ENCODE measurements around the gene MEGF6.

The MEGF6 gene

GRCh38 chr1:3570066-3570986, 41.0 kb downstream of the MEGF6 start:
- no peak for DNase-seq

GRCh38 chr1:3569436-3569835, 41.9 kb downstream of the MEGF6 start:
- DNase-seq, result no peak

- no peak for DNase-seq
Measured at GRCh38 chr1:3568815-3569435, 42.4 kb downstream of the MEGF6 start.

- DNase-seq, result no peak
Measured at GRCh38 chr1:3566951-3567804, 44.1 kb downstream of the MEGF6 start.

GRCh38 chr1:3566003-3566885, 45.1 kb downstream of the MEGF6 start:
- DNase-seq, result no peak

GRCh38 chr1:3564921-3565831, 46.1 kb downstream of the MEGF6 start:
- peak; percentile 34 for DNase-seq

GRCh38 chr1:3563610-3564009, 47.7 kb downstream of the MEGF6 start:
- DNase-seq, result no peak

- no peak for DNase-seq
Measured at GRCh38 chr1:3563125-3563524, 48.2 kb downstream of the MEGF6 start.

GRCh38 chr1:3562712-3563111, 48.6 kb downstream of the MEGF6 start:
- no peak for DNase-seq

GRCh38 chr1:3561702-3562101, 49.6 kb downstream of the MEGF6 start:
- no peak for DNase-seq

- no peak for DNase-seq
Measured at GRCh38 chr1:3560981-3561380, 50.3 kb downstream of the MEGF6 start.

GRCh38 chr1:3560251-3560871, 50.9 kb downstream of the MEGF6 start:
- DNase-seq, result no peak

- no peak for DNase-seq
Measured at GRCh38 chr1:3558036-3558726, 53.1 kb downstream of the MEGF6 start.

GRCh38 chr1:3557366-3557765, 53.9 kb downstream of the MEGF6 start:
- no peak for DNase-seq

GRCh38 chr1:3556336-3556735, 55.0 kb downstream of the MEGF6 start:
- DNase-seq, result no peak

GRCh38 chr1:3555131-3555920, 56.0 kb downstream of the MEGF6 start:
- no peak for DNase-seq

- no peak for DNase-seq
Measured at GRCh38 chr1:3553940-3554223, 57.4 kb downstream of the MEGF6 start.

GRCh38 chr1:3553166-3553939, 58.0 kb downstream of the MEGF6 start:
- DNase-seq, result no peak

- no peak for DNase-seq
Measured at GRCh38 chr1:3552751-3553150, 58.6 kb downstream of the MEGF6 start.
